ENCODE data around the gene KDM6A. TPM values are rescaled to one million over a fixed set of nuclear protein-coding genes. Genes with fewer than 3 reads are reported as not detected.

Gene KDM6A
- total RNA-seq, 4 donors from 2014 or later, result 20.5 to 47.0 (median 33.0) TPM

GRCh38 chrX:44891642-44892041, 18.7 kb downstream of the KDM6A start:
- TF ChIP-seq CTCF (IDR thresholded peaks at IDR 0.05; ENCODE audit: low read depth), result no peak

GRCh38 chrX:44896876-44897186, 23.8 kb downstream of the KDM6A start:
- no peak for TF ChIP-seq CTCF (IDR thresholded peaks at IDR 0.05; ENCODE audit: low read depth)

GRCh38 chrX:44897539-44897938, 24.6 kb downstream of the KDM6A start:
- no peak for TF ChIP-seq CTCF (IDR thresholded peaks at IDR 0.05; ENCODE audit: low read depth)

- no peak for TF ChIP-seq CTCF (IDR thresholded peaks at IDR 0.05; ENCODE audit: low read depth)
Measured at GRCh38 chrX:44898411-44899221, 25.6 kb downstream of the KDM6A start.

GRCh38 chrX:44899946-44900345, 27.0 kb downstream of the KDM6A start:
- no peak for TF ChIP-seq CTCF (IDR thresholded peaks at IDR 0.05; ENCODE audit: low read depth)

- no peak for TF ChIP-seq CTCF (IDR thresholded peaks at IDR 0.05; ENCODE audit: low read depth)
Measured at GRCh38 chrX:44903107-44903506, 30.1 kb downstream of the KDM6A start.

GRCh38 chrX:44903830-44904530, 31.0 kb downstream of the KDM6A start:
- no peak for TF ChIP-seq CTCF (IDR thresholded peaks at IDR 0.05; ENCODE audit: low read depth)
